ENCODE measurements around the gene FAT4.

DNA sequence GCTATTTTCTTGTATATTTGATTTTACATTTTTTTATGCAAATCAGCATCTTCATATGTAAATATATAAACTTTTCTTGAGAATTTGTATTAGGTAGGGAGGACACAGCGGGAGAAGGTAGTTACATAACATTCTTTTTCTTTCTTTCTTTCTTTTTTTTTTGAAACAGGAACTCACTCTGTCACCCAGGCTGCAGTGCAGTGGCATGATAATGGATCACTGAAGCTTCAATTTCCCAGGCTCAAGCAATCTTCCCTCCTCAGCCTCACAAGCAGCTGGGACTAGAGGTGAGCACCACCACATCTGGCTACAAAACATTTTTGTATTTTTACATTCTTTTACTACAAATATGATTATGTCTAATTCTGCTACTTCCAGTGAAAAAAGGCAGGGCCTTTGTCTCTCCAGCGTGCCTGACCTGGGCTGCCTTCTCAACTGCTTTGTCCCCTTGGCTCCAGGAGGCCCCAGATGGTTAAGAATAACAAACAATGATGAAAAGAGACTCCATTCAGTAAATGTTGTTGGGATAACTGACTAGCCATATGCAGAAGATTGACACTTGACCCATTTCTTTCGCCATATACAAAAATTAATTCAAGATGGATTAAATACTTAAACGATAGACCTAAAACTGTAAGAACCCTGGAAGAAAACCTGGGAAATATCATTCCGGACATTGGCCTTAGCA, 46.5 kb upstream of the FAT4 start:
- TF ChIP-seq EP300 (IDR thresholded peaks at IDR 0.05): no peak
- TF ChIP-seq POLR2A (IDR thresholded peaks at IDR 0.05): no peak
